GM19438 (cell line): ENCODE data around the gene SLCO1B3.
"Not testable (repeated sequence)": the region's sequence is repeated elsewhere in the genome, so short reads cannot be mapped to it uniquely, and the experiment has no call there.

Experiments used
- ATAC-seq: cut with Tn5 transposase; IDR thresholded peaks from one replicate; pipeline ENCODE4 v1.9.1; 2021; ENCODE audit warnings: low read depth; ENCODE audit not compliant: unreplicated experiment

Gene SLCO1B3, protein sequence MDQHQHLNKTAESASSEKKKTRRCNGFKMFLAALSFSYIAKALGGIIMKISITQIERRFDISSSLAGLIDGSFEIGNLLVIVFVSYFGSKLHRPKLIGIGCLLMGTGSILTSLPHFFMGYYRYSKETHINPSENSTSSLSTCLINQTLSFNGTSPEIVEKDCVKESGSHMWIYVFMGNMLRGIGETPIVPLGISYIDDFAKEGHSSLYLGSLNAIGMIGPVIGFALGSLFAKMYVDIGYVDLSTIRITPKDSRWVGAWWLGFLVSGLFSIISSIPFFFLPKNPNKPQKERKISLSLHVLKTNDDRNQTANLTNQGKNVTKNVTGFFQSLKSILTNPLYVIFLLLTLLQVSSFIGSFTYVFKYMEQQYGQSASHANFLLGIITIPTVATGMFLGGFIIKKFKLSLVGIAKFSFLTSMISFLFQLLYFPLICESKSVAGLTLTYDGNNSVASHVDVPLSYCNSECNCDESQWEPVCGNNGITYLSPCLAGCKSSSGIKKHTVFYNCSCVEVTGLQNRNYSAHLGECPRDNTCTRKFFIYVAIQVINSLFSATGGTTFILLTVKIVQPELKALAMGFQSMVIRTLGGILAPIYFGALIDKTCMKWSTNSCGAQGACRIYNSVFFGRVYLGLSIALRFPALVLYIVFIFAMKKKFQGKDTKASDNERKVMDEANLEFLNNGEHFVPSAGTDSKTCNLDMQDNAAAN

DNA sequence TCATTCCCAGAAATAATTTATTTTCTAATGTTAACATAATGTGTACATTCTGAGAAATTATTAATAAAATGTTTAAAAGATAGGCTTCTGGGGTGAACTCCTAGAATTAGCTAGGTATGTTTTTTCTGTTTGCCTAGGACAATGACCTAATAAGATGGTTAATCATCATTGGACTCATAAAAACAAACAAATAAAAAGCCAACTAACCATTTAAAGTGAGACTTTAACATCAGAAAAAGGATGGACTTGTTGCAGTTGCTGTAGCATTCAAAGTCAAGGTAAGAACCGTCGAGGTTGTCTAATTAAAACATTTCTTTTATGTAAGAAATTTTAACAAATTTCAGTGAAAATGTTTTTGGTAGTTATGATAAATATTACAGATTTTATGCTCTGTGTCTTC, at the start of gene SLCO1B3:
TSS of gene SLCO1B3 (plus strand) at position 219 of the 400 bp plus-strand sequence. CDS start 5,034 bp downstream, outside the sequence.
- ATAC-seq: no peak

- no peak for ATAC-seq
Observed at GRCh38 chr12:20777420-20777819, 33.1 kb upstream of the SLCO1B3 start.

GRCh38 chr12:20778969-20779368, 31.5 kb upstream of the SLCO1B3 start:
- ATAC-seq: no peak

DNA sequence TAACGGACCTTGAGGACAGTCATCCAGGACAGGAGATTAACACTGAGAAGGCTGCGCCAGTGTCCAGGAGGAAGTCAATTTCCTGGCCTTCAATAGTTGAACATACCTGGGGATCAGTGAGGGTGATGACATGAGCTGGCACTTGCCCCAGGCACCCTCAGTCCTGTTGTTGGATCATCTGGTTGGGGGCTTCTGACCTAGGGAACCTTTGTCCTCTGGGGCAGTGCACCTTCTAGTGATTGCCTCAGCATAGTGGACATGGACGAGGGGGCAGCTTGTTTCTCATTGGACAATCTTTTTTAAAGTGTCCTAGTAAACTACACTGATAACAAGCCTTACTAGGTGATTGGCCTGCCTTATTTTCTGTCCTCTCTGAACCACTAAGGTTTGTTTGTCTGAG, 30.5 kb upstream of the SLCO1B3 start:
- ATAC-seq: not testable (repeated sequence)

DNA sequence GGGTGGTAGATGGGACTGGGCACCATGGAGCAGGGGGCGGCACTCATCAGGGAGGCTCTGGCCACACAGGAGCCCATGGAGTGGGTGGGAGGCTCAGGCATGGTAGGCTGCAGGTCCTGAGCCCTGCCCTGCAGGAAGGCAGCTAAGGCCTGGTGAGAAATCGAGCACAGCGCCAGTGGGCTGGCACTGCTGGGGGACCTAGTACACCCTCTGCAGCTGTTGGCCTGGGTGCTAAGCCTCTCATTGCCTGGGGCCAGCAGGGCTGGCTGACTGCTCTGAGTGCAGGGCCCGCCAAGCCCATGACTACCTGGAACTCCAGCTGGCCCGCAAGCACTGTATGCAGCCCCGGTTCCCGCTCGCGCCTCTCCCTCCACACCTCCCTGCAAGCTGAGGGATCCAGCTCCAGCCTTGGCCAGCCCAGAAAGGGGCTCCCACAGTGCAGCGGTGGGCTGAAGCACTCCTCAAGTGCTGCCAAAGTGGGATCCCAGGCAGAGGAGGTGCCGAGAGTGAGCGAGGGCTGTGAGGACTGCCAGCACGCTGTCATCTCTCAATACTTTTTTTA, 26.6 kb upstream of the SLCO1B3 start:
- ATAC-seq: not testable (repeated sequence)

DNA sequence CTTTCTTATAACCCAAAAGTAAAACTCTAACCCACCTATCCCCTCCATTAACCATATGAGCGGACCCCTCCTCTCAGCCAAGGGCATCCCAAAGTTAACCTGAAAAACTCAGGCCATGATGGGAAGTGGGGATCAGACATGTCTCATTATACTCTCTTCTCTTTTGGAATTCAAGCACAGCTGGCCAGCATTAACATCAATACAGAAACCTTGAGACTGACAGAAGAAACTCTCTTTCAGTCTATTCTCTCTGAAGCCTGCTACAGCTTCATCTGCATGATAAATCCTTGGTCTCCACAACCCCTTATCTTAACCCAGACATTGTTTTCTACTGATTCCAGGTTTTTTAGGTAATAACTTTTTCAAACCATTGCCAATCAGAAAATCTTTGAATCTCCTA, 17.5 kb upstream of the SLCO1B3 start:
- ATAC-seq: no peak

DNA sequence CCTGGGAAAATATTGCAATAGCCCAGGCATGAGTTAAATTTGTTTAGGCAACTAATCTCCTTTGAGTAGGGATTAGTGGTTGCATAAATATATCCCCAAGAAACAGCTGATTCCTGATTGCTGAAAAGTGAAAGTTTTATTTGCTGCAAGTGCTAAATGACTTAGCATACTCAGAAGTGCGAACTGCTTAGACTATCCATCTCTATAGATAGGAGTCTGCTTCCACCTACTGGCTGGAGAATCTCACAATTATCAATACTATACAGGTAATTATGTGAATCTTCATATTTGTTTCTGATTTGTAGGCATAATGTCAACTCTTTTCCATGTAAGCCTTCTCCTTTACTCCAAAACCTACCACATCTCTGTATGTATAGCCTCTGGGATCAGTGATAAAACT, 12.0 kb upstream of the SLCO1B3 start:
- ATAC-seq: no peak

- ATAC-seq: no peak
Observed at GRCh38 chr12:20800160-20800559, 10.3 kb upstream of the SLCO1B3 start.

DNA sequence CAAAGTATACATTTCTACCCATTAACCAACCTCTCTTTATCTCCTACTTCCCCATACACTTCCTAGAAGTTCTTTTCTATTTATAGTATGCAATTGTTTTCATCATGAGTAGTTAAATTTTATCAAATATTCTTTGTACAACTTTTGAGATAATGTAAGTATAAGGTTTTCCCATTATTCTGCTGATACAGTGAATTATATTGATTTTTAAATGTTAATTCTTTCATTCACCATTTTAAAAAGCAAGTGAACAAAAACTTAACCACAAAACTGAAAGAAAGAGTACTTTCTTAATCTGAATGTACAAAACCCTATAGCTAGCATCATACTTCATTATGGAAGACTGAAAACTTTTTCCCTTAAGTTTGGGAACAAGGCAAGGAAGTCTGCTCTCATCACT, 9.5 kb upstream of the SLCO1B3 start:
- ATAC-seq: no peak

GRCh38 chr12:20805921-20806320, 4.6 kb upstream of the SLCO1B3 start:
- ATAC-seq: no peak

DNA sequence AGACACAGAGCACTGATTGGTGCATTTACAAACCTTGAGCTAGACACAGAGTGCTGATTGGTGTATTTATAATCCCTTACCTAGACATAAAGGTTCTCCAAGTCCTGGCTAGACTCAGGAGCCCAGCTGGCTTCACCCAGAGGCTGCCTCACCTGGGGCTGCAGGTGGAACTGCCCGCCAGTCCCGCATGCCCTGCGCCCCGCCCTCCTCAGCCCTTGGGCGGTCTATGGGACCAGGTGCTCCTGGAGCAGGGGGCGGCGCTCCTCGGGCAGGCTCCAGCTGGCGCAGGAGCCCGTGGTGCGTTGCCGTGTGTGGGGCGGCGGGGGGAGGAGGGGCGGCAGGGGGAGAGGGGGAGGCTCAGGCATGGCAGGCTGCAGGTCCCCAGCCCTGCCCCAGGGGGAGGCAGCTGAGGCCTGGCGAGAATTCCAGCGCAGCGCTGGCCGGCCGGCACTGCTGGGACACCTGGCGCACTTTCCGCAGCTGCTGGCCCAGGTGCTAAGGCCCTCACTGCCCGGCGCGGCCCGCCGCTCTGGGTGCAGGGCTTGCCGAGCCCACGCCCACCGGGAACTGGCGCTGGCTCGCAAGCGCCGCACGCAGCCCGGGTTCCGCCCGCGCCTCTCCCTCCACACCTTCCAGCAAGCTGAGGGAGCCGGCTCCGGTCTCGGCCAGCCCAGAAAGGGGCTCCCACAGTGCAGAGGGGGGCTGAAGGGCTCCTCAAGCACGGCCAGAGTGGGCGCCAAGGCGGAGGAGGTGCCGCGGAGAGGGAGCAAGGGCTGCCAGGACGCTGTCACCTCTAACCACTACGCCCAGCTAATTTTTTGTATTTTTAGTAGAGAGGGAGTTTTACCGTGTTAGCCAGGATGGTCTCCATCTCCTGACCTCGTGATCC, 3.1 kb upstream of the SLCO1B3 start:
- no peak for ATAC-seq

DNA sequence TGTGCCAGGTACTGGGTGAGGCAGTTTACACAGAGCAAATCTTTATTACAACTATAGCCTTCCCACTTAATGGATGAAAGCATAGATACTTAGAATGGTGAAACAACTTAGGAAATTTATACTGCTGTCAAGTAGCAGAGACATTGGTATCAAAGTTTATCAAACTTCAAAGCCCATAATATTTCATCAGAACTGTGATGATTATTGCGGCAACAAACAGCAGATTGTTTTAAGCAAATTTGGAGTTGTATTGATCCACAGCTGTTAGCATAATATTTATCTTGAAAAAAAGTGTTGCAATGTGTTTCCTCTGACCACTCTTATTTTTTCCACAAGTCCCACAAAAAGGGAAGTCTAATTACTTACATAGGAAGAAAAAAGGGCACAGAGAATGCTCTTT, 2.0 kb upstream of the SLCO1B3 start:
- no peak for ATAC-seq

- ATAC-seq: no peak
Observed at GRCh38 chr12:20815574-20815973, 5.1 kb downstream of the SLCO1B3 start.

DNA sequence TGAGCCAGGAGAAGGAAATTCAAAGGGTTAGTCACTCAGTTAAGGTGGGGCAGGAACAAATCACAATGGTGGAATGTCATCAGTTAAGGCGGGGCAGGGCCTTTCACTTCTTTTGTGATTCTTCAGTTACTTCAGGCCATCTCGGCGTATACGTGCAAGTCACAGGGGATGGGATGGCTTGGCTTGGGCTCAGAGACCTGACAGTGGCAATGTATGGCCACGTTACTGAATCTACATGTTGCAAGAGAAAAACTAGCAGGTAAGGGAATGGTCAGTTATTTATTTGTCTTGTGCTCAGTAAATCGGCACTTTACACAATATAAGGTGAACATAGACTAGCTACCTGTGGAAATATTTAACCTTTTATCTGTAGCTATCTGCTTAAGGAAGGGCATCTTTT, 11.9 kb downstream of the SLCO1B3 start:
- no peak for ATAC-seq

GRCh38 chr12:20822925-20823324, 12.4 kb downstream of the SLCO1B3 start:
- no peak for ATAC-seq

DNA sequence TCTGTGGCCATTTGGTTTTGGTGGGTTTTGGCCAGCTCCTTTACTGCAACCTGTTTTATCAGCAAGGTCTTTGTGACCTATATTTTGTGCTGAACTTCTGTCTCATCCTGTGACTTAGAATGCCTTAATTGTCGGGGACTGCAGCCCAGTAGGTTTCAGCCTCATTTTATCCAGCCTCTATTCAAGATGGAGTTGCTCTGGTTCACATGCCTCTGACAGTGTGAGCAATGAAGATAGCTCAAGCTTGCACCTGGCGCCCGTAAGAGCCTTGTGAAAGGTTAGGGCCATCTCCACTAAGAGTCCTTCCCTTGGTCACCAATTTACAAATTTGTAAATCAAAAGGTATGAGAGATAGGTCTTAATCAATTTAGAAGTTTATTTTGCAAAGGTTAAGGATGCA, 19.4 kb downstream of the SLCO1B3 start:
- ATAC-seq: no peak

DNA sequence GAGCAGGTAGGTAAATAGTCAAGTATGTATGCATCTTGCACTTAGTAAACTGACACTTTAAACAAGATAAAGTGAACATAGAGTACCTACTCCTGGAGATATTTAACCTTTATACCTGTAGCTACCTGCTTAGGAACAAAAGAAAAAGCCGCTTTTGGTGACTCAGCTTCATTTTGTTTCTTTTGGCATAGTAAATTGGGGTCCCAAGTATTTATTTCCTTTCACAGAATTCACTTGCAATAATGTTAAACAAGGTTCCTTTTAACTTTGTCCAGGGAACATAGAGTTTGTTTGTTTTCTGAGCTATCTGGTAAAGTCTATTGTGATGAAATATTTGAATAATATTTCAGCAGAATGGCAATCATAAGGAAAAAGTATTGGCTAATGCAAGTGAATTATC, 20.0 kb downstream of the SLCO1B3 start:
- no peak for ATAC-seq

DNA sequence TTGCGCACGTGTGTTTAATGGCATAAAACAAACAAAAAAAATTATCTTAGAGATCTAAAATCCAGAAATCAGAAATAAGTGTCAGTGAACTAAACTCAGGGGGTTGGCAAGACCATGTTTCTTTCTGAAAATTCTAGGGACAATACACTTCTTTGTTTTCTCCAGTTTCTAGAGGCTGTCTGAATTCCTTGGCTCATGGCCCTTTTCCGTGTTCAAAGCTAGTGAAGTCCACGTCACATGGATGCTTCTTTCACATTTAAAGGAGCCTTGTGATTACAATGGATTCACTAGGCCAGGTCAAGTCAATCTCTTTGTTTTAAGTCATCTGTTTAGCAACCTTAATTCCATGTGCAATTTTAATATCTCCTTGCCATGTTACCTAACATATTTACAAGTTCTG, 22.4 kb downstream of the SLCO1B3 start:
- ATAC-seq: no peak

DNA sequence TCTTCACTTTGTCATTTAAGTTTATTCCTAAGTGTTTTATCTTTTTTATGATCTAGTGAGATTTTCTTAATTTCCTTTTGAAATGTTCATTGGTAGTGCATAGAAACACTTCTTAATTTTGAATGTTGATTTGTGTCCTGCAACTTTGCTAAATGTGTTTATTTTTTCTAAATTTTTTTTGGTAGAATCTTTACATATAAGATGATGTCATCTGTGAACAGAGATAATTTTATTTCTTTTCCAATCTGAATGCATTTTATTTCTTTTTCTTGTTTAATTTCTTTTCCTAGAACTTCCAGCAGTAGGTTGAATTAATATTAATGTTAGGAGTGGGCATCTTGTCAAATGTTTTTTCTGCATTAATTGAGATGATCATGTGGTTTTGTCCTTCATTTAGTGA, 42.1 kb downstream of the SLCO1B3 start:
- ATAC-seq: no peak

DNA sequence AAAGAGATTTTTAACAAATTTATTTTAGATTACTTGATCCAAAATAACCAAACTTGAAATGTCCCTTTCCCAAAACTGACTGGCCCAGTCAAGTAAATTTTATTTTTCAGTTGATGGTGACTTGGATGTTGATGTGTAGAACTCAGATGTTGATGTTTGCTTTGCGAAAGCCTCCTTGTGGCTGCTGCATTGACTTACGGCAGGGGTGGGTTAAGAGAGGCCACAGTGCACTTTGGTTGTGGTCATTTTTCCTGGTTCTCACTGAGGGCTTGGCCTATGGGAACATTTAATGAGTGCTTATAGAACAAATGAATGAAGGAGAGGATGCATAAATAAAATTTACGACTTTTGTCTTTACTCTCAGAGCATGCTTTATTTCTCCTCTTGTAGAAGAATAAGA, 52.6 kb downstream of the SLCO1B3 start:
- ATAC-seq: no peak

DNA sequence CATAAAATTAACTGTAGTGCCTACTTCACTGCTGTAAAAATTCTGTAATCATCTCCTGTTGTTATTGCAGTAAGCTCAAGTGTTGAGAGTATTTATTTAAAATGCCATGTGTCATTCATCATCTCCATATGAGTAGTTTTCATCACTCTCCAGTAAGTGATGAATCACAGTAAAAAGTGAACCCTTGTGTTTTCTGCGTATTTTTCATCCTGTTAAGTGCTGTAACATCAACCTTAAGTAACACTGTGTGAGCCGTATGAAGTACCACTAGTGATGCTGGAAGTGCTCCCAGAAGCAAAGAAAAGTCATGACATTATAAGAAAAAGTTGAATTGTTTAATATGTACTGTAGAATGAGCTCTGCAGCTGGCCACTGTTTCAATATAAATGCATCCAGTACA, 55.4 kb downstream of the SLCO1B3 start:
- no peak for ATAC-seq
